ENCODE measurements around the gene CARTPT.

DNA sequence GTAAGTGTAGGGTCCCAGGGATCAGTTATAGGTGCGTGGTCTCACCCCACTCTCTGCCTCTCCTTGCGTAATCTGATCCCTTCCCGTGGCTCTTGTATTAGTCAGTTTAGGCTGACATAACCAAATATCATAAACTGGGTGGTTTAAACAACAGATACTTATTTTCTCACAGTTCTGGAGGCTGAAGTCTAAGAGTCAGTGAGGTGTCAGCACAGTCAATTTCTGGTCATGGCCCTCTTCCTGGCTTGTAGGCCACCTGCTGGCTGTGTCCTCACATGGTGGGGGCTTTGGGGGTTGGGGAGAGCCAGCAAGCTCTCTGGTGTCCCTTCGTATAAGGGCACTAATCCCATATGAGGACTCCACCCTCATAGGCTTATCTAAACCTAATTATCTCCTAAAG, 32.3 kb downstream of the CARTPT start:
- TF ChIP-seq YY1 (IDR thresholded peaks at IDR 0.05; ENCODE audit: extremely low read depth, insufficient replicate concordance, low read depth, low read length) = no peak
- no peak for TF ChIP-seq ELF1 (IDR thresholded peaks at IDR 0.05; ENCODE audit: borderline replicate concordance, low read depth)
- TF ChIP-seq POLR2A (IDR thresholded peaks at IDR 0.05; ENCODE audit: borderline replicate concordance, extremely low read depth, insufficient read depth, insufficient read length) = no peak
- TF ChIP-seq, protein P1, sequence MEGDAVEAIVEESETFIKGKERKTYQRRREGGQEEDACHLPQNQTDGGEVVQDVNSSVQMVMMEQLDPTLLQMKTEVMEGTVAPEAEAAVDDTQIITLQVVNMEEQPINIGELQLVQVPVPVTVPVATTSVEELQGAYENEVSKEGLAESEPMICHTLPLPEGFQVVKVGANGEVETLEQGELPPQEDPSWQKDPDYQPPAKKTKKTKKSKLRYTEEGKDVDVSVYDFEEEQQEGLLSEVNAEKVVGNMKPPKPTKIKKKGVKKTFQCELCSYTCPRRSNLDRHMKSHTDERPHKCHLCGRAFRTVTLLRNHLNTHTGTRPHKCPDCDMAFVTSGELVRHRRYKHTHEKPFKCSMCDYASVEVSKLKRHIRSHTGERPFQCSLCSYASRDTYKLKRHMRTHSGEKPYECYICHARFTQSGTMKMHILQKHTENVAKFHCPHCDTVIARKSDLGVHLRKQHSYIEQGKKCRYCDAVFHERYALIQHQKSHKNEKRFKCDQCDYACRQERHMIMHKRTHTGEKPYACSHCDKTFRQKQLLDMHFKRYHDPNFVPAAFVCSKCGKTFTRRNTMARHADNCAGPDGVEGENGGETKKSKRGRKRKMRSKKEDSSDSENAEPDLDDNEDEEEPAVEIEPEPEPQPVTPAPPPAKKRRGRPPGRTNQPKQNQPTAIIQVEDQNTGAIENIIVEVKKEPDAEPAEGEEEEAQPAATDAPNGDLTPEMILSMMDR (IDR thresholded peaks at IDR 0.05 in 2 of 3, conservative IDR thresholded peaks at IDR 0.05 in 1 of 3; ENCODE audit: borderline replicate concordance in 1 of 3, insufficient read depth in 1 of 3, low read depth in 2 of 3, low read length in 2 of 3) = no peak
- no peak for TF ChIP-seq EZH2phosphoT487 (IDR thresholded peaks at IDR 0.05; ENCODE audit: borderline replicate concordance)
- no peak for TF ChIP-seq FOSL1 (IDR thresholded peaks at IDR 0.05; ENCODE audit: low read depth)
- TF ChIP-seq EZH2 (IDR thresholded peaks at IDR 0.05) = no peak
- TF ChIP-seq RAD21 (IDR thresholded peaks at IDR 0.05; ENCODE audit: low read depth) = 0 out of 2 replicates have a peak, but pooled peaks have one; percentile 8

All from HCT116 (cell line).